Measurements from ENCODE around the gene CYSLTR2. TPM values are rescaled to one million over a fixed set of nuclear protein-coding genes. Genes with fewer than 3 reads are reported as not detected.

Gene CYSLTR2
- total RNA-seq, 1 experiment from 2014 or later: not detected

GRCh38 chr13:48624858-48625257 is 28.9 kb upstream of the CYSLTR2 start (continued):
- no peak for TF ChIP-seq ZSCAN18 (CRISPR knock-in tag; IDR thresholded peaks at IDR 0.05)
- TF ChIP-seq KAT7 (CRISPR knock-in tag; IDR thresholded peaks at IDR 0.05; ENCODE audit: borderline replicate concordance): no peak
- TF ChIP-seq E2F5 (CRISPR knock-in tag; IDR thresholded peaks at IDR 0.05): no peak
- no peak for TF ChIP-seq ZNF396 (CRISPR knock-in tag; IDR thresholded peaks at IDR 0.05; ENCODE audit: borderline replicate concordance)
- no peak for TF ChIP-seq ZNF512 (CRISPR knock-in tag; IDR thresholded peaks at IDR 0.05; ENCODE audit: borderline replicate concordance)
- TF ChIP-seq IRF1 (CRISPR knock-in tag; IDR thresholded peaks at IDR 0.05): no peak
- no peak for TF ChIP-seq ATF3 (CRISPR knock-in tag; conservative IDR thresholded peaks at IDR 0.05)

GRCh38 chr13:48625413-48626076 is 28.2 kb upstream of the CYSLTR2 start:
- Mint-ChIP-seq H3K27me3 (ENCODE audit: low read depth) (peaks cover 3% of the 10 kb centered on the region; the same call in 1 of the 2 replicates), H3K4me3 (no peak overlapping the region), H3K27ac (no peak overlapping the region), H3K36me3 (peaks cover 6% of the 10 kb centered on the region), H3K4me1 (no peaks in the 10 kb centered on the region), H3K9me3 (peaks cover 25% of the 10 kb centered on the region)
- DNase-seq (ENCODE audit: low spot score): no peak
- ChIA-PET CTCF (no interaction called here), POLR2A (no interaction called here)
- ATAC-seq: no peak
- no peak for TF ChIP-seq ZNF121 (CRISPR knock-in tag; IDR thresholded peaks at IDR 0.05)
- TF ChIP-seq ZNF425 (CRISPR knock-in tag; conservative IDR thresholded peaks at IDR 0.05): no peak
- TF ChIP-seq GABPB1 (CRISPR knock-in tag; IDR thresholded peaks at IDR 0.05): no peak
- no peak for TF ChIP-seq IRF2 (CRISPR knock-in tag; IDR thresholded peaks at IDR 0.05; ENCODE audit: borderline replicate concordance, low read depth)
- no peak for TF ChIP-seq TEAD1 (CRISPR knock-in tag; IDR thresholded peaks at IDR 0.05)
- TF ChIP-seq ZMAT4 (CRISPR knock-in tag; IDR thresholded peaks at IDR 0.05): no peak
- TF ChIP-seq NFYB (CRISPR knock-in tag; conservative IDR thresholded peaks at IDR 0.05; ENCODE audit: low read depth): no peak
- no peak for TF ChIP-seq MLX (CRISPR knock-in tag; IDR thresholded peaks at IDR 0.05)
- no peak for TF ChIP-seq ZBTB21 (CRISPR knock-in tag; IDR thresholded peaks at IDR 0.05; ENCODE audit: borderline replicate concordance)
- TF ChIP-seq RORB (CRISPR knock-in tag; IDR thresholded peaks at IDR 0.05): no peak
- no peak for TF ChIP-seq ATF2 (CRISPR knock-in tag; IDR thresholded peaks at IDR 0.05; ENCODE audit: borderline replicate concordance, low read depth)
- TF ChIP-seq ETV6 (CRISPR knock-in tag; IDR thresholded peaks at IDR 0.05): no peak
- no peak for TF ChIP-seq KAT7 (CRISPR knock-in tag; IDR thresholded peaks at IDR 0.05; ENCODE audit: borderline replicate concordance)
- TF ChIP-seq TP53 (CRISPR knock-in tag; IDR thresholded peaks at IDR 0.05): no peak
- no peak for TF ChIP-seq E2F5 (CRISPR knock-in tag; IDR thresholded peaks at IDR 0.05)
- TF ChIP-seq ZNF512 (CRISPR knock-in tag; IDR thresholded peaks at IDR 0.05; ENCODE audit: borderline replicate concordance): no peak
- no peak for TF ChIP-seq USF1 (CRISPR knock-in tag; IDR thresholded peaks at IDR 0.05)

Data from WTC11 (cell line).